Nephron (organoid): ENCODE data around the gene SLC16A6.

ENCODE experiments used
- H3K27ac Mint-ChIP-seq, 3 experiments: 2 replicates each; pipeline ENCODE4 v1.8.0; 2020; ENCODE audit warnings: mixed read lengths in 3 of 3, mild to moderate bottlenecking in 2 of 3, moderate library complexity in 1 of 3
- H3K27me3 Mint-ChIP-seq: 2 replicates; pipeline ENCODE4 v1.8.0; 2021; ENCODE audit warnings: low read depth, mild to moderate bottlenecking, moderate library complexity, mixed read lengths
- H3K36me3 Mint-ChIP-seq: 2 replicates; pipeline ENCODE4 v1.8.0; 2020; ENCODE audit warnings: low read depth, mixed read lengths
- H3K4me1 Mint-ChIP-seq: 2 replicates; pipeline ENCODE4 v1.8.0; 2020; ENCODE audit warnings: mixed read lengths
- H3K4me3 Mint-ChIP-seq, 3 experiments: 2 replicates each; pipeline ENCODE4 v1.8.0; 2020; ENCODE audit warnings: mild to moderate bottlenecking in 3 of 3, mixed read lengths in 3 of 3, moderate library complexity in 2 of 3
- H3K9me3 Mint-ChIP-seq: 2 replicates; pipeline ENCODE4 v1.8.0; 2020; ENCODE audit warnings: mixed read lengths
- TF ChIP-seq, protein P1 (sequence below), 3 experiments: fragments of 200-600 bp; sonication (generic); IDR thresholded peaks; one replicate each; pipeline ENCODE4 v1.5.0; 2021; ENCODE audit warnings: antibody characterized with exemption in 3 of 3; ENCODE audit not compliant: unreplicated experiment in 3 of 3

SLC16A6 gene

DNA sequence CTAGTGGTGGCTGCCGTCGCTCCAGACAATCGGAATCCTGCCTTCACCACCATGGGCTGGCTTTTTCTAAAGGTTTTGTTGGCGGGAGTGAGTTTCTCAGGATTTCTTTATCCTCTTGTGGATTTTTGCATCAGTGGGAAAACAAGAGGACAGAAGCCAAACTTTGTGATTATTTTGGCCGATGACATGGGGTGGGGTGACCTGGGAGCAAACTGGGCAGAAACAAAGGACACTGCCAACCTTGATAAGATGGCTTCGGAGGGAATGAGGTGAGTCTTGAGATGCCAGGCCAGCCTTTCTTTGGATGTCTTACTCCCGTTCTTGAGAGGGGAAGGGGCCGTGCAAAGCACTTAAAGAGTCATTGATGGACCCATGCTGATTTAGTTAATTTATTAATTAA lies 16.5 kb upstream of the SLC16A6 start:
- H3K27me3 Mint-ChIP-seq, result peaks cover 3% of the 10 kb centered on the region
- H3K27ac Mint-ChIP-seq, result no peak overlapping the region
- no peak overlapping the region for H3K4me3 Mint-ChIP-seq

DNA sequence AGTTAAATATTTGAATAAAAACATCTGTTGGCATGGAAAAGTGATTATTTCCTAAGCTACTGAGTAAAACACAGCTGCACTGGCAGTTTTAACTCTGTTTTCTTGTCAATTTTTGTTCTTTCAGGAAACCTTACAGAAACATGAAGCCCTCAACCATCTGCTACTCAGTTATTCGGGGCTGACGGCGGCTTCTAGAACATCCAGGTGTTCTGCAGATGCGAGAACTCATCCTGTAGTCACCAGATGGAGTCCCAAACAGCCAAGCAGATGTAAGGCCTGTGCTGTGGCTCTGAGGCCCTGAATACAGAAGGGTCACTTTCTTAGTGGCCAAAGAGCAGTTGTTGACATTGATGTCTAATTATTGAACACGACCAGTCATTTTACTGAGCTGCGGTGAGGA lies 15.9 kb upstream of the SLC16A6 start:
- Mint-ChIP-seq H3K27ac (no peak overlapping the region), H3K36me3 (peaks cover 3% of the 10 kb centered on the region), H3K4me3 (no peak overlapping the region), H3K9me3 (no peaks in the 10 kb centered on the region), H3K27me3 (peaks cover 3% of the 10 kb centered on the region), H3K4me1 (no peaks in the 10 kb centered on the region)
- TF ChIP-seq, protein P1, sequence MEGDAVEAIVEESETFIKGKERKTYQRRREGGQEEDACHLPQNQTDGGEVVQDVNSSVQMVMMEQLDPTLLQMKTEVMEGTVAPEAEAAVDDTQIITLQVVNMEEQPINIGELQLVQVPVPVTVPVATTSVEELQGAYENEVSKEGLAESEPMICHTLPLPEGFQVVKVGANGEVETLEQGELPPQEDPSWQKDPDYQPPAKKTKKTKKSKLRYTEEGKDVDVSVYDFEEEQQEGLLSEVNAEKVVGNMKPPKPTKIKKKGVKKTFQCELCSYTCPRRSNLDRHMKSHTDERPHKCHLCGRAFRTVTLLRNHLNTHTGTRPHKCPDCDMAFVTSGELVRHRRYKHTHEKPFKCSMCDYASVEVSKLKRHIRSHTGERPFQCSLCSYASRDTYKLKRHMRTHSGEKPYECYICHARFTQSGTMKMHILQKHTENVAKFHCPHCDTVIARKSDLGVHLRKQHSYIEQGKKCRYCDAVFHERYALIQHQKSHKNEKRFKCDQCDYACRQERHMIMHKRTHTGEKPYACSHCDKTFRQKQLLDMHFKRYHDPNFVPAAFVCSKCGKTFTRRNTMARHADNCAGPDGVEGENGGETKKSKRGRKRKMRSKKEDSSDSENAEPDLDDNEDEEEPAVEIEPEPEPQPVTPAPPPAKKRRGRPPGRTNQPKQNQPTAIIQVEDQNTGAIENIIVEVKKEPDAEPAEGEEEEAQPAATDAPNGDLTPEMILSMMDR (IDR thresholded peaks at IDR 0.05; ENCODE audit: unreplicated experiment in 3 of 3), result no peak

More for the DNA sequence above, 16.5 kb upstream of the SLC16A6 start:
- H3K4me1 Mint-ChIP-seq, result no peaks in the 10 kb centered on the region
- H3K36me3 Mint-ChIP-seq, result peaks cover 3% of the 10 kb centered on the region
- no peaks in the 10 kb centered on the region for H3K9me3 Mint-ChIP-seq
- TF ChIP-seq, protein P1 (IDR thresholded peaks at IDR 0.05; ENCODE audit: unreplicated experiment in 3 of 3), result no peak

DNA sequence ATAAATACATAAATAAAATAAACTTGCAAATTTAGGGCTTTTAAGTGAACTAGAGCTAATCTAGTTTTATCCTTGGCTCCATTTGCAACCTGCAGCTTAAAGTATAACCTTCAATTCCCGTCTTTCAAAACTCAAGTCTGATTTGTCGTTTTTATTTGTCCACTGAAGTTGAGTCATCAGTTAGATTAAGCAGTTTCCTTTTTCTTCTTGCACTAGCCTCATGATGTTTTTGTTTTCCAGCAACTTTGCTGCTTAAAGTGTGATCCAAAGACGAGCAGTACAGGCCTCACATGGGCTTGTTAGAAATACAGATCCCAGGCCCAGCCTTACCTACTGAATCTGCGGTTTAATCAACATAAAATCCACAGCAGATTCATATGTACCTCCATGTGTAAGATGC lies 14.2 kb upstream of the SLC16A6 start:
- TF ChIP-seq, protein P1 (IDR thresholded peaks at IDR 0.05; ENCODE audit: unreplicated experiment in 3 of 3), result no peak
- Mint-ChIP-seq H3K9me3 (no peaks in the 10 kb centered on the region), H3K27me3 (peaks cover 7% of the 10 kb centered on the region), H3K4me1 (no peaks in the 10 kb centered on the region), H3K27ac (no peak overlapping the region), H3K36me3 (peaks cover 3% of the 10 kb centered on the region), H3K4me3 (no peak overlapping the region)

DNA sequence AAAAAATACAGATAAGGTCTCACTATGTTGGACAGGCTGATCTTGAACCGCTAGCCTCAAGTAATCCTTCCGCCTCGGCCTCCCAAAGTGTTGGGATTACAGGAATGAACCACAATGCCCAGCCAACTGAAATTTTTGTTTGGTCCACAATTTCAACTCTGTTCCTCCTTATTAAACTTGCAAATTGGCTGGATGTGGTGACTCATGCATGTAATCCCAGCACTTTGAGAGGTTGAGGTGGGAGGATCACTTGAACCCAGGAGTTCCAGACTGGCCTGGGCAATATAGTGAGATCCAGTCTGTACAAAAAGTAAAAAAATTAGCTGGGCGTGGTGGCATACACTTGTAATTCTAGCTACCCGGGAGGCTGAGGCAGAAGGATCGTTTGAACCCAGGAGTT lies 13.8 kb upstream of the SLC16A6 start:
- TF ChIP-seq, protein P1 (IDR thresholded peaks at IDR 0.05; ENCODE audit: unreplicated experiment in 3 of 3), result no peak
- H3K4me1 Mint-ChIP-seq, result no peaks in the 10 kb centered on the region
- no peaks in the 10 kb centered on the region for H3K9me3 Mint-ChIP-seq
- H3K27me3 Mint-ChIP-seq, result peaks cover 7% of the 10 kb centered on the region
- no peak overlapping the region for H3K4me3 Mint-ChIP-seq
- no peak overlapping the region for H3K27ac Mint-ChIP-seq
- peaks cover 3% of the 10 kb centered on the region for H3K36me3 Mint-ChIP-seq

DNA sequence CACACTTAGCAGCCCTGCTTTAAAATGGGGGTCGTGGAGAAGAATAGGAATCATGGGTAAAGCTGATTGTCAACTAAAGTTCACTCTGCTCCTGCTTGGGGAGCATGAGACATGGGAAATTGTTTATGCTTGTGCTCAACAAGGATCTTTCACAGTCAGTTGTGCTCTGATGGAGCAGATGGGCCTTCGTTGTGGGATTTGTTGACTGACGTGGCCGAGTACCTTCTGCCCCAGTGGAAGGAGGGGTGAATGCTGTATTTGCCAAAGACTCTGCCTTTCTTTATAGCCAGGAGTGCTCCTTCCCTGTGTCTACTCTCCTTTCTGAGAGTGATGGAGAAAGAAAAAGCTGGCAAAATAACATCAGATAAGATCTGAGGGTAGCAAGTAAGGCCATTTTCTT lies 11.7 kb upstream of the SLC16A6 start:
- TF ChIP-seq, protein P1 (IDR thresholded peaks at IDR 0.05; ENCODE audit: unreplicated experiment in 3 of 3), result no peak
- Mint-ChIP-seq H3K9me3 (no peaks in the 10 kb centered on the region), H3K4me3 (no peak overlapping the region), H3K36me3 (no peaks in the 10 kb centered on the region), H3K27me3 (peaks cover 4% of the 10 kb centered on the region), H3K27ac (no peak overlapping the region), H3K4me1 (no peaks in the 10 kb centered on the region)

DNA sequence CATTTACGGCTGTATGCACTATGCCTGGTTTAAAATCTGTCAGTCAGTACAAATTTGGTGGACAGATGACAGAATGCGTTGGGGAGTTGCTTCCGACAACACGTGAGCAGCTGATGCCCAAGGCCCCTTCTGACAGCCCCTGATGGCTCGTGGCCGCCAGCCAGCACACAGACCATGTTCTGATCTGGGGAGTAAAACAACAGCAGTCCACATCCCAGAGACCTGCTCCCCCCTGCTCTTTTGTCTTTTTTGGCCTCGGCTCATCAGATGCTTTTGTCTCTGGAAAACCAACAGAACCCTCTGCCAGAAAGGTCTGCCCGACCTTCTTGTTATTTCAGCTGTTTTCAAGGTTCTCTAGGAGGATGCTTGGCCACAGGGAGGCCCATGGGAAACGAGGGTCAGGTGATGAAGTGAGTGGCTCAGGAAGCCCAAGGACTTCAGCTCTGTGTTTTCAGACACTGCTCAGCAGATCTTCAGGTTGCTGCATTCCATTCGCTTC lies 11.2 kb upstream of the SLC16A6 start:
- Mint-ChIP-seq H3K9me3 (no peaks in the 10 kb centered on the region), H3K27ac (no peak overlapping the region), H3K4me3 (no peak overlapping the region), H3K36me3 (no peaks in the 10 kb centered on the region), H3K27me3 (peaks cover 4% of the 10 kb centered on the region), H3K4me1 (no peaks in the 10 kb centered on the region)
- TF ChIP-seq, protein P1 (IDR thresholded peaks at IDR 0.05; ENCODE audit: unreplicated experiment in 3 of 3), result no peak
